Omental fat pad (tissue), 4 donors: Measurements from ENCODE around the gene LRRC74B. TPM values are rescaled to one million over a fixed set of nuclear protein-coding genes. Genes with fewer than 3 reads are reported as not detected.

Experiments used
- ATAC-seq: fragments of 150-250 bp; one replicate; pipeline ENCODE4 v1.9.1; 2016; ENCODE audit warnings: mild to moderate bottlenecking, moderate library complexity; ENCODE audit not compliant: low FRiP score
- DNase-seq: peaks from one replicate; pipeline ENCODE4 v3.0.0-alpha.2; 2019; ENCODE audit warnings: low spot score
- total RNA-seq, 4 donors: library from RNA; depleted of rRNA; stranded (reverse); fragments of >200 nt; gene quantifications; one replicate each; pipeline ENCODE4 v1.1.0, GENCODE V29; 2016
- TF ChIP-seq, protein P1 (sequence below), 3 donors: fragments of 450-650 bp; IDR thresholded peaks; one replicate each; pipeline ENCODE4 v1.5.1; 2016 to 2017; ENCODE audit warnings: antibody characterized with exemption in 3 of 3, mild to moderate bottlenecking in 3 of 3, moderate library complexity in 2 of 3

Gene LRRC74B
- total RNA-seq, 4 donors from 2014 or later, result not detected

DNA sequence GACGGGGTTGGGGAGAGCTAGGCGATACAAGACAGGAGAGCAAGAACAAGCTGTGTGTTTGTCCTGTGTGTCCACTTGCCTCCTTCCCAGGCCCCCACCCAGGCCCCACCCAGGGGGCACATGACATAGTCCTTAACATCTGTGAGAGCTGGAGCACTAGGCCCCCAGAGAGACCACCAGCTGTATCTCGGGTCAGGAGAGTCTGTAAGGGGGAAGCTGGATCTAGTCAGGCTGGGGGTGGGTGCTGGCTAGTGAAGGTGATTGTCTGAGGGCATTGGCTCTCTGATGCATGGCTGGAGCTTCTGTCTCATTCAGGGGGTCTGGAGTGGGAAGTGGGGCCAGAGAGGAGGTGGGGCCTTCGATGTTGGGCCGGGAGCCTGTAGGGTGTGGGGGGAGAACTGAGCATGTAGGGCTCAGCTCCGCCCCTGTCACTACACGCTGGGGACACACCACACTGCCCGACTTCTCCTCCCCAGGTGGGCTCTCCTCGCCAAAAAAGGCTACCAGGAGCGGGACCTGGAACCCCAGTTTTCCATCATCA lies 30.2 kb upstream of the LRRC74B start:
- ATAC-seq, result no peak
- no peak for DNase-seq
- TF ChIP-seq, protein P1, sequence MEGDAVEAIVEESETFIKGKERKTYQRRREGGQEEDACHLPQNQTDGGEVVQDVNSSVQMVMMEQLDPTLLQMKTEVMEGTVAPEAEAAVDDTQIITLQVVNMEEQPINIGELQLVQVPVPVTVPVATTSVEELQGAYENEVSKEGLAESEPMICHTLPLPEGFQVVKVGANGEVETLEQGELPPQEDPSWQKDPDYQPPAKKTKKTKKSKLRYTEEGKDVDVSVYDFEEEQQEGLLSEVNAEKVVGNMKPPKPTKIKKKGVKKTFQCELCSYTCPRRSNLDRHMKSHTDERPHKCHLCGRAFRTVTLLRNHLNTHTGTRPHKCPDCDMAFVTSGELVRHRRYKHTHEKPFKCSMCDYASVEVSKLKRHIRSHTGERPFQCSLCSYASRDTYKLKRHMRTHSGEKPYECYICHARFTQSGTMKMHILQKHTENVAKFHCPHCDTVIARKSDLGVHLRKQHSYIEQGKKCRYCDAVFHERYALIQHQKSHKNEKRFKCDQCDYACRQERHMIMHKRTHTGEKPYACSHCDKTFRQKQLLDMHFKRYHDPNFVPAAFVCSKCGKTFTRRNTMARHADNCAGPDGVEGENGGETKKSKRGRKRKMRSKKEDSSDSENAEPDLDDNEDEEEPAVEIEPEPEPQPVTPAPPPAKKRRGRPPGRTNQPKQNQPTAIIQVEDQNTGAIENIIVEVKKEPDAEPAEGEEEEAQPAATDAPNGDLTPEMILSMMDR (IDR thresholded peaks at IDR 0.05), result no peak

DNA sequence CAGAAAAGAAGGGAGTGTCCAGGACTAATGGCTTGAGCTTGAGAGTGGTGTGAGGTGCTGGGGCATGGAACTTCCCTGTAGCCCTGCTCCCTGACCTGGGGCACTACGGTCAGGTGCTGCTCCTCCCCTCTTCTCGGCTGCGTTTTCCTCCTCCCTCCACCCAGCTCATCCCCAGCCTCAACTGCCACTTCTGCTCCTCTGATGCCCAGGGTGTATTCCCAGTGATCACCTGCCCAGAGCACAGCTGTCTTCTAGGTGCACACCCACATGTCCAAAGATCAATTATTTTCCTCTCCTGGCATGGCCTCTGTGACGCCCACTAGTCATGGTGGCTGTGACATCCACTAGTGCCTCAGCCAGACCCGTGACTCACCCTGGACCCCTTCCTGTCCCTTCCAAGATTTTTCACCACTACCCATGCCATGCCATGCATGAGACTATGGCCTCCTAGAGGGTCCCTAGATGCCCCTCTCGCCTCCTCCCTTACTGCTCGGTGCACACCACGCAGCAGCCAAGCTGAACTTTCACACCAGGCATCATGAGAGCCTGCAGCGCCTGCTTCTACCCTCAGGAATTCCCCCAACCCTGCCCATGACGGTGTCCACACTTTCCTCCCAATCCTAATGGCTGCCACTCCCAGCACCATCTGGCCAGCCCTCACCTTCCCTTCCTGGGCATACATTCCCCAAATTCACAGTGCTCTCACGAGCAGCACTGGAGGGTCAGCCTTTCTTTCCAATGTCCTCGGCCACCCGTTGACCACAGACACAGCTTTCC lies 28.9 kb upstream of the LRRC74B start:
- TF ChIP-seq, protein P1 (IDR thresholded peaks at IDR 0.05), result no peak
- ATAC-seq (no peak), DNase-seq (no peak)

DNA sequence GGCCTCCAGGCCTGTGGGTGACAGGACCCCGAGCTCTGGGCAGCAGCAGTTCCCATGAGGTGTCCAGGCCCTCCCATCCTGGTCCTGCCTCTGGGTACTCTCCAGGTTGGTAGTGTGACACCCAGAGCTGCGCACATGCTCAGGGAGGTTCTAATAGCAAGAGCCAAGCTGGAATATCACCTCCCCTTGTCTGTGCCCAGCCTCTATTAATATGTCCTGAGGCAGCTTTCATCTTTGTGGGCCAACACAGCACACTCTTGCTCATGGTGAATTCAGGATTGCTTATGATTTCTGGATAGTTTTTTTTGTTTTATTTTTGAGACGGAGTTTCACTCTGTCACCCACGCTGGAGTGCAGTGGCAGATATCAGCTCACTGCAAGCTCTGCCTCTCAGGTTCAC lies 27.4 kb upstream of the LRRC74B start:
- no peak for ATAC-seq
- DNase-seq, result no peak
- TF ChIP-seq, protein P1 (IDR thresholded peaks at IDR 0.05), result no peak

DNA sequence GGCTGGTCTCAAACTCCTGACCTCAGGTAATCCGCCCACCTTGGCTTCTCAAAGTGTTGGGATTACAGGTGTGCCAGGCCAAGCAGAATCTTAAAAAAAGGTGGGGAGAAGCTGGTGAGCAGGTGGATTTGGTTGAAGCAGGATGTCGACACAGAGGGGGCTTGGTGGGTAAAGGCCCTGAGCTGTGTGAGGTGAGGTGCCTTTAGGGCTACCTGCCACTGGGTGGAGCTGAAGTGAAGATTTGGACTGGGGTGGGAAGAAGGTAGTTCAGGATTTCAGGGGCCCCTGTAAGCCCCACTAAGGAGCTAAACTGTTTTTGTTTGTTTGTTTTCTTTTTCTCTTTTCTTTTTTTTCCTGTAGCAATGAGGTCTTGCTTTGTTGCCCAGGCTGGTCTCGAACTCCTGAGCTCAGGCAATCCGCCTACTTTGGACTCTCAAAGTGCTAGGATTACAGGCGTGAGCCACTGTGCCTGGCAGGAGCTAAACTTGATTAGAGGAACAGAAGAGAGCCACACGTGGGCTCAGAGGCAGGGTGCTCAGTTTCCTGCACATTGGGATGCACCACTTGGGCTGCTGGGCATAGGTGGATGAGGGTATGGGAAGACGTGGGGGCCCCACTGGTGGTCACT lies 24.8 kb upstream of the LRRC74B start:
- DNase-seq (no peak), ATAC-seq (no peak)
- TF ChIP-seq, protein P1 (IDR thresholded peaks at IDR 0.05), result no peak

GRCh38 chr22:21022507-21022906 lies 23.2 kb upstream of the LRRC74B start:
- no peak for DNase-seq
- ATAC-seq, result no peak
- TF ChIP-seq, protein P1 (IDR thresholded peaks at IDR 0.05), result no peak

GRCh38 chr22:21022955-21023614 lies 22.7 kb upstream of the LRRC74B start:
- no peak for DNase-seq
- ATAC-seq, result no peak
- TF ChIP-seq, protein P1 (IDR thresholded peaks at IDR 0.05), result no peak
